GM12864 (cell line): ENCODE results near the gene CCHCR1.

Source experiments
- DNase-seq: peaks from one replicate; pipeline ENCODE4 v3.0.0-alpha.2; 2011; ENCODE audit warnings: low read depth
- H3K4me3 ChIP-seq: 2 replicates; pipeline ENCODE4 v1.5.1; 2011; ENCODE audit warnings: mild to moderate bottlenecking, low read depth, low read length, control low read depth
- TF ChIP-seq, protein P1 (sequence below): IDR thresholded peaks from 2 replicates; pipeline ENCODE4 v1.5.1; 2011; ENCODE audit warnings: low read depth, mild to moderate bottlenecking, moderate library complexity, low read length, control low read depth, inconsistent platforms; ENCODE audit errors: missing control alignments

The CCHCR1 gene

DNA sequence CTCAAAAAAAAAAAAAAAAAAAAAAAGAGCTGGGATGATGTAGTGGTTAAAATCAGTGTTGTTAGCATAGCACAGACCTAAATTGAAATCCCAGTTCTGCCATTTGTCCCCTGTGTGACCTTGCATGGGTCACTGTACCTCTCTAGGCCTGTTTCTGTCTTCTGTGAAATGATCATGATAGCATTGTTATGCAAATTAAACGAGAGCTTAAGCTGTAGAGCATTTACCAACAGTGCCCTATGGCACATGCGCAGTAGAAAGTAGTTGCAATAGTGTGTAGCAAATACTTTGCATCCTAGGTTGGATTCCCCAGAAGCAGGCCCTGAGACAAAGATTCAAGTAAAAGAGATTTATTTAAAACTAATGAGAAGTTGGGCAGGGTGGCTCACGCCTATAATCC, 26.0 kb downstream of the CCHCR1 start:
- no peak for DNase-seq
- TF ChIP-seq, protein P1, sequence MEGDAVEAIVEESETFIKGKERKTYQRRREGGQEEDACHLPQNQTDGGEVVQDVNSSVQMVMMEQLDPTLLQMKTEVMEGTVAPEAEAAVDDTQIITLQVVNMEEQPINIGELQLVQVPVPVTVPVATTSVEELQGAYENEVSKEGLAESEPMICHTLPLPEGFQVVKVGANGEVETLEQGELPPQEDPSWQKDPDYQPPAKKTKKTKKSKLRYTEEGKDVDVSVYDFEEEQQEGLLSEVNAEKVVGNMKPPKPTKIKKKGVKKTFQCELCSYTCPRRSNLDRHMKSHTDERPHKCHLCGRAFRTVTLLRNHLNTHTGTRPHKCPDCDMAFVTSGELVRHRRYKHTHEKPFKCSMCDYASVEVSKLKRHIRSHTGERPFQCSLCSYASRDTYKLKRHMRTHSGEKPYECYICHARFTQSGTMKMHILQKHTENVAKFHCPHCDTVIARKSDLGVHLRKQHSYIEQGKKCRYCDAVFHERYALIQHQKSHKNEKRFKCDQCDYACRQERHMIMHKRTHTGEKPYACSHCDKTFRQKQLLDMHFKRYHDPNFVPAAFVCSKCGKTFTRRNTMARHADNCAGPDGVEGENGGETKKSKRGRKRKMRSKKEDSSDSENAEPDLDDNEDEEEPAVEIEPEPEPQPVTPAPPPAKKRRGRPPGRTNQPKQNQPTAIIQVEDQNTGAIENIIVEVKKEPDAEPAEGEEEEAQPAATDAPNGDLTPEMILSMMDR, result no peak
- no peak overlapping the region for H3K4me3 ChIP-seq

DNA sequence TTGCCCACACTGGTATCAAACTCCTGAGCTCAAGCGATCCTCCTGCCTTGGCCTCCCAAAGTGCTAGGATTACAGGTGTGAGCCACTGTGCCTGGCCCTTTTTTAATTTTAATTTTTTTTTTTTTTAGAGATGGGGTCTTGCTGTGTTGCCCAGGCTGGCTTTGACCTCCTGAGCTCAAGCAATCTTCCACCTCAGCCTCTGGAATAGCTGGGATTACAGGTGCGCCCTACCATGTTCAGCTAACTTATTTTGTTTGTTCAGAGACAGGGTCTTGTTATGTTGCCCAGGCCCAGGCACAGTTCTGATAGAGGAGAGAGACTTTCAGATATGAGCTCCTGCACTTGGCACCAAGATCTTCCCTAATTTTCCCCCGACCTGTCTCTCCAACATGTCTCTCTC, 26.9 kb downstream of the CCHCR1 start:
- TF ChIP-seq, protein P1, result no peak
- DNase-seq, result no peak
- no peak overlapping the region for H3K4me3 ChIP-seq

DNA sequence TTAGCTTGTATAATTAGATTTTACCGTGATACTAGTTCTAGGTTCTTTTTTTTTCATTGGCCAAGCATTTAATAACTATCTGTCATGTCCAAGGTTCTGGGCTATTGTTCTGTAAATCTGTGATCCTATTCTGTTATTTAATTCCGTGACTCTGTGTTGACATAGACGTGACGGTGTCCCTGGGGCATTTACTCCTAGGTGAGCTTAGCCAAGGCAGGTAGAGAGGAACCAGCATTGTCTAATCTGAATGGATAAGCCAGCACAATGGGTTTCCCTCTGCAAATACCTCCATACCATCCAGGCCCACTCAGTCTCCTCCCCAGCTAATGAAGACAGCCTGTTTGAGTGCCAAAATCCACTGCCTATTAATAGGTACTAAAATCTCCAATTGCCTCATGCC, 28.5 kb downstream of the CCHCR1 start:
- no peak overlapping the region for H3K4me3 ChIP-seq
- no peak for DNase-seq
- TF ChIP-seq, protein P1, result no peak

DNA sequence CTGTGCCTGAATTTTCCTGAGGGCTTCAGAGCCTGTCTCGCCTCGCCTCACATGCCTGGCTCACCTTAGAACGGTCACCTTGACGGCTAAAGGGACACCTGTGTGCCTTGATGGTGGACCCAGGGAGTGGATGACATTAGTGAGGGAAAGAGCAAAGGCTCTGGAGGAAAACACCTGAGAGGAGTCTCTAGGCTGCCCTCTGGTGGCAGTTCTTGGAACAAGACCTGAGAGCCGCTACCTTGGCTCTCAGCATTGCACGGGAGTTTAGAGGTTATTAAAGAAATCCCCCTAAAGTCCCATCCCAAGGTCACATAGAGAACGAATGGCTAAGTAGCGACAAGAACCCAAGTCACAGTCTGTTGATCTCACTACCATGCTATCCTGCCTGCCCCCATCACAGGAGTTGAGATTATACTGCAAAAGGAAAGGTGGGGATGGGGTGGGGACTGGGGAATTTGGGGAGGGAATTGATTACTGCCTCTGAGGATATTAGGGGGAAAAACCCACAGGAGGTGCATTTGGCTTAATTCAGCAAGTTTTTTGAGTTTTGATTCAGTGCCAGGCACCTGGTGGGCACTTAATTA, 29.4 kb downstream of the CCHCR1 start:
- TF ChIP-seq, protein P1, result peak; percentile 94
- DNase-seq, result peak; percentile 21
- no peak overlapping the region for H3K4me3 ChIP-seq

DNA sequence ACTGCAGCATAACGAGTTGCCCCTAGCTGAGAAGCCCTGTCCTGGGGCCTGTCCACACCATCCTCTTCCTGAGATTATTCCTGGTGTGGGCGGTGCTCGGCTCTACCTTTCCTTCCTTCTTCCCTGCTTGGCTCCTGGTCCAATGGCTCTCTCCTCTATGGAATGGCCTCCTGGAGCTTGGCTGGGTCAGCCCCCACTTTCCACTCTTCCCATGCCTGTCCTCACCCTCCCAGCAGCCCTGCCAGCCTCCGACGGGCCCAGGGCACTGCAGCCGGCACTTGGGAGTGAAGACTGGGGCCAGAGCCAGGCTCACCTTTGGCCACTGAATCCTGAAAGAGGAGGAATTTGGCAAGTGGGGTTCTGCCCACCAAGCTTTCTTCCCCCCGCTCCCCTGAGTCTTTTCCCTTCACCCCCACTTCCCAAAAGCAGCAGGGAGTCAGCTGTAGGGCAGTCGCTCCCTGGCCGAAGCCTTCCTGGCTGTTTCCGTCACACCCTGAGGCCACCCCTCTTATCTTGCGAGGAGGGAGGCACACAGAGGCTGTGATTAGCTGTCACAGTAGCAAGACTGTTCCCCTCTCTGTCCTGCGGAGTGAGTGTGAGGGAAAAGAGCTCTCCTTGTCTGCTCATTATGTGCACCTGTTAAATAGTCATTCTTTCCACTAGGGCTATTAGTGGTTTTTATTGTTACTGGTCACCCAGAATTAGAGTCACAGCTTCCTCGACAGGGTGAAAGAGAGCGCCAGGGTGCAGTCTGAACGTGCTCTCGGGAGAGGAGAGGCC, 31.0 kb downstream of the CCHCR1 start:
- DNase-seq, result no peak
- H3K4me3 ChIP-seq, result no peak overlapping the region
- TF ChIP-seq, protein P1, result no peak

DNA sequence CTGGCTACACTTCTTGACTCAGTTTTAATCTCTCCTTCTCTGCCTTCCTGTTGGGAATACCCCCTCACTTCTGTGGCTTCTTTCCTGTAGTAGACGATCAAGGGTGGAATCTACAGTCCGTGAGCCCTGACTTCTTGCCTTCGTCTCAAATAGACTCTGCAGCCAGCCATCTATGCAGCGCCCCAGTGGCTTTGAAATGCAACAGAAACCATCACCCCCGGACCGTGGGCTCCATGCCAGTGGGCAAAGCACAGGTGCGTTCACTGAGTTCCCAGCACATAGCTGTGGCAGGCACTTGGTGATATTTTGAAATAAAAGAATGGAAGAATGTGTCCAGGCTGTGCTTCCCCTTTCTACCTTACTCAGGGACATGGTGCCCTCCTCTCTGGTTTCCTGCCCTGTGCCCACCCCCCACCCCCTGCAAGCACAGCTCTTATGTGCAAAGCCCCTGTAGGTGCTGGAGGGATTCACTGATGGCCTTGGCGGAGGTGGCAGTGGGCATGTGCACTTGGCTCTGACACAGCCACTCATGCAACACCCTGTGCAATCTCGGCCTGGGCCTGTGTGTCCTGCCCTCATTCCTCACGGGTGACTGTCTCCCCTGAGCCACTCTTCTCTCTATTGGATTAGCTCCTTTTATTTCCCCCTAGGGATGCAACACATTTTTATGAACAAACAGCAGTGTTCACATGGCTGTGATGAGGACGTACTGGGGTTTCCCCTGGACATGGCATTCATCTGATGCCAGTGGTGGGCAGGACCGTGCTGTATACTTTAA, 31.8 kb downstream of the CCHCR1 start:
- H3K4me3 ChIP-seq, result no peak overlapping the region
- no peak for DNase-seq
- TF ChIP-seq, protein P1, result no peak
